Measurements from ENCODE around the gene GPR137B. TPM values are rescaled to one million over a fixed set of nuclear protein-coding genes. Genes with fewer than 3 reads are reported as not detected.

GPR137B gene
- total RNA-seq, 1 experiment from 2014 or later = 11.4 TPM

GRCh38 chr1:236235116-236235515 is 92.8 kb downstream of the GPR137B start:
- Histone ChIP-seq H3K27ac (ENCODE audit: low read depth, low read length) (no peak overlapping the region), H4K20me1 (ENCODE audit: insufficient read depth) (no peaks in the 10 kb centered on the region), H2AFZ (ENCODE audit: low read depth, low read length, poor library complexity, severe bottlenecking) (no peak overlapping the region), H3K36me3 (ENCODE audit: control insufficient read depth in 1 of 2, insufficient read depth in 2 of 2, low read length in 2 of 2) (no peaks in the 10 kb centered on the region), H3K4me1 (ENCODE audit: control insufficient read depth in 1 of 2, insufficient read depth in 2 of 2, low read length in 2 of 2) (no peaks in the 10 kb centered on the region), H3K4me3 (replicated peaks in 1 of 2; ENCODE audit: low read depth in 1 of 2, low read length in 2 of 2) (no peak overlapping the region), H3K9me3 (ENCODE audit: control insufficient read depth in 1 of 2, insufficient read depth in 1 of 2, low read depth in 1 of 2, low read length in 2 of 2) (no peaks in the 10 kb centered on the region), H3K9me2 (ENCODE audit: insufficient read depth) (no peaks in the 10 kb centered on the region), H3K4me2 (ENCODE audit: low read length) (no peak overlapping the region), H3K9ac (ENCODE audit: low read length) (no peak overlapping the region), H3K79me2 (ENCODE audit: insufficient read depth, low read length) (no peaks in the 10 kb centered on the region), H3K27me3 (ENCODE audit: insufficient read depth, low read length) (no peaks in the 10 kb centered on the region)
- POLR2A ChIA-PET = no interaction called here
- no peak for DNase-seq (ENCODE audit: low read depth, low spot score)
- ATAC-seq = no peak
- RAD21 ChIA-PET (ENCODE audit: low non-redundant PET in 1 of 2, low total read pairs in 2 of 2, uncharacterized antibody in 2 of 2, unreplicated experiment in 2 of 2) = no interaction called here
- TF ChIP-seq RAD21 (IDR thresholded peaks at IDR 0.05; ENCODE audit: low read depth) (no peak), TCF7L2 (IDR thresholded peaks at IDR 0.05; ENCODE audit: borderline replicate concordance, extremely low read depth, insufficient read depth, insufficient read length) (no peak), YY1 (IDR thresholded peaks at IDR 0.05; ENCODE audit: extremely low read depth, insufficient replicate concordance, low read depth, low read length) (no peak), EZH2phosphoT487 (IDR thresholded peaks at IDR 0.05; ENCODE audit: borderline replicate concordance) (no peak), POLR2AphosphoS5 (IDR thresholded peaks at IDR 0.05; ENCODE audit: low read depth, low read length) (no peak), ELF1 (IDR thresholded peaks at IDR 0.05; ENCODE audit: borderline replicate concordance, low read depth) (no peak), ZBTB33 (IDR thresholded peaks at IDR 0.05; ENCODE audit: extremely low read depth, insufficient replicate concordance, low read length) (no peak)
- BruUV-seq (replicated peaks) = no TSS peak
- intact Hi-C loops (cut with micrococcal nuclease) = no loop called here
- CTCF ChIA-PET = no interaction called here

Data from HCT116 (cell line).